Neuronal stem cell (in vitro differentiated cells): ENCODE results near the gene GALNT14.

Source experiments
- DNase-seq: peaks from one replicate; pipeline ENCODE4 v3.0.0-alpha.2; 2013; ENCODE audit warnings: low spot score
- H2AFZ ChIP-seq: one replicate; pipeline ENCODE4 v1.6.1; 2013; ENCODE audit warnings: mild to moderate bottlenecking, low read length, inconsistent platforms
- H2AK5ac ChIP-seq: 2 replicates; pipeline ENCODE4 v1.6.1; 2013; ENCODE audit warnings: low read depth, mild to moderate bottlenecking, inconsistent platforms, low read length, moderate library complexity, mixed read lengths
- H2BK120ac ChIP-seq: 2 replicates; pipeline ENCODE4 v1.6.1; 2013; ENCODE audit warnings: low read depth, mild to moderate bottlenecking, inconsistent platforms, low read length, moderate library complexity, mixed read lengths
- H2BK12ac ChIP-seq: one replicate; pipeline ENCODE4 v1.6.1; 2013; ENCODE audit warnings: low read length, inconsistent platforms
- H2BK15ac ChIP-seq: 2 replicates; pipeline ENCODE4 v1.6.1; 2013; ENCODE audit warnings: mild to moderate bottlenecking, low read length, inconsistent platforms, mixed read lengths
- H2BK5ac ChIP-seq: one replicate; pipeline ENCODE4 v1.6.1; 2013; ENCODE audit warnings: inconsistent platforms, mild to moderate bottlenecking, low read length, moderate library complexity
- H3K14ac ChIP-seq: one replicate; pipeline ENCODE4 v1.6.1; 2013; ENCODE audit warnings: low read length, inconsistent platforms
- H3K18ac ChIP-seq: 2 replicates; pipeline ENCODE4 v1.6.1; 2013; ENCODE audit warnings: low read length, inconsistent platforms
- H3K23ac ChIP-seq: 2 replicates; pipeline ENCODE4 v1.6.1; 2013; ENCODE audit warnings: low read depth, mild to moderate bottlenecking, mixed read lengths, low read length, inconsistent platforms; ENCODE audit not compliant: poor library complexity
- H3K27ac ChIP-seq: replicated peaks from 3 replicates; pipeline ENCODE4 v1.5.1; 2013; ENCODE audit warnings: low read length, inconsistent platforms
- H3K27me3 ChIP-seq, 3 experiments: 2 replicates each; pipeline ENCODE4 v1.6.1; 2013; ENCODE audit warnings: low read length in 3 of 3, mild to moderate bottlenecking in 2 of 3, inconsistent platforms in 1 of 3, low read depth in 1 of 3, mixed read lengths in 1 of 3, moderate library complexity in 1 of 3; ENCODE audit not compliant: control insufficient read depth in 3 of 3, insufficient read depth in 3 of 3
- H3K36me3 ChIP-seq, 2 donors: replicated peaks in 1 of 2; 2 replicates each; pipeline ENCODE4 v1.6.1; 2013; ENCODE audit warnings: low read length in 2 of 2; ENCODE audit not compliant: control insufficient read depth in 2 of 2, insufficient read depth in 2 of 2
- H3K4ac ChIP-seq: 2 replicates; pipeline ENCODE4 v1.6.1; 2013; ENCODE audit warnings: inconsistent platforms, mild to moderate bottlenecking, low read length, moderate library complexity
- H3K4me1 ChIP-seq, 2 donors: 1 replicate in 1 of 2; 2 replicates in 1 of 2; pipeline ENCODE4 v1.6.1; 2013; ENCODE audit warnings: low read length in 2 of 2, low read depth in 1 of 2; ENCODE audit not compliant: control insufficient read depth in 2 of 2, insufficient read depth in 1 of 2
- H3K4me2 ChIP-seq: one replicate; pipeline ENCODE4 v1.6.1; 2013; ENCODE audit warnings: mild to moderate bottlenecking, low read length, inconsistent platforms; ENCODE audit not compliant: insufficient read depth, poor library complexity, severe bottlenecking
- H3K4me3 ChIP-seq, 2 donors: 2 replicates each; pipeline ENCODE4 v1.5.1; 2013; ENCODE audit warnings: low read length in 2 of 2, mild to moderate bottlenecking in 2 of 2, inconsistent platforms in 1 of 2, moderate library complexity in 1 of 2
- H3K79me1 ChIP-seq: one replicate; pipeline ENCODE4 v1.6.1; 2013; ENCODE audit warnings: low read depth, mild to moderate bottlenecking, inconsistent platforms, low read length, moderate library complexity
- H3K9ac ChIP-seq: one replicate; pipeline ENCODE4 v1.6.1; 2013; ENCODE audit warnings: mild to moderate bottlenecking, low read depth, low read length, inconsistent platforms; ENCODE audit not compliant: poor library complexity
- H3K9me3 ChIP-seq, 2 donors: replicated peaks in 1 of 2; 2 replicates each; pipeline versions ENCODE3 to v1.6.1; 2013; ENCODE audit warnings: low read length in 2 of 2, mild to moderate bottlenecking in 2 of 2, inconsistent platforms in 1 of 2, low read depth in 1 of 2, mixed read lengths in 1 of 2, moderate library complexity in 1 of 2; ENCODE audit not compliant: control insufficient read depth in 2 of 2, insufficient read depth in 1 of 2
- H4K8ac ChIP-seq: one replicate; pipeline ENCODE4 v1.6.1; 2013; ENCODE audit warnings: low read depth, mild to moderate bottlenecking, inconsistent platforms, low read length, moderate library complexity
- H4K91ac ChIP-seq: one replicate; pipeline ENCODE4 v1.6.1; 2013; ENCODE audit warnings: low read length, low read depth, mild to moderate bottlenecking, inconsistent platforms; ENCODE audit not compliant: poor library complexity
- WGBS, 2 donors: extraction: QIAGEN DNeasy Blood & Tissue Kit; methylation state at CpG; one replicate each; pipeline ENCODE4 v1.1.7; 2013; ENCODE audit warnings: missing lambda C conversion rate in 2 of 2, mixed read lengths in 1 of 2; ENCODE audit not compliant: insufficient read length in 2 of 2, insufficient replicate concordance in 1 of 2; ENCODE audit errors: extremely low coverage in 2 of 2; 5-methylcytosine and 5-hydroxymethylcytosine counted together

Gene GALNT14

DNA sequence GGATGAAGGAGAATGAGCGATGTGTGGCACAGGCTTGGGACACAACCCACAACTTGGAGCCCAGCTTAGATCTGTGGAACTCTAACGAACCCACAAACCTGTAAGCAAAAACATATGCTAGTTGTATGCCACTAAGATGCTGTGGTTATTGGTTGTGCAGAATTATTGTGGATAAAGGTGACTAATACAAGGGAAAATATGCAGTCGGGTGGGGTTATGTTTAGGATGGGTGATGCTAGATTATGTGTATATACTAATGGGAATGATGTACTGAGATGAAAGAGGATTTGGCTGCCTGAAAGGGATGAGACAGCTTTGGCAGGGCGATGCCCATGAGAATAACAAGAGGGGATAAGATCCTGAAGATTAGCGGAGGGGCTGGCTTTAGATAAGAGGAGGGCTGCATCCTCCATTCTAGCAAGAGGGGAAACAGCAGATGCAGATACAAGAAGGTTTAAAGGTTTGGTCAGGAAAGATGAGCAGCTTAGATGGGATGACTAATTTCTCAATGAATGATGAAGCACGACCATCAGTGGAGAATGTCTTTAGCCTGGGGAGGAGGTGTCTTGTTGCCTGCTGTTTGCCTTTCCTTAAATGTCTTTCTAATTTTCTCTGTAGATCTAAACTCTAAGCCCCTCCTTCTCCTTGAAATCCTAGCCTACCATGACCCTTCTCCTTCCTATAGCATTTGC lies 49.6 kb downstream of the GALNT14 start:
- H2BK120ac ChIP-seq, result no peak overlapping the region
- no peak overlapping the region for H3K18ac ChIP-seq
- no peak overlapping the region for H3K23ac ChIP-seq
- H3K79me1 ChIP-seq, result no peaks in the 10 kb centered on the region
- H3K4ac ChIP-seq, result no peak overlapping the region
- H3K9ac ChIP-seq, result no peak overlapping the region
- H2AFZ ChIP-seq, result no peak overlapping the region
- H3K27me3 ChIP-seq, result peaks cover 0 to 3% (median 0%) of the 10 kb centered on the region in 3 experiments
- H3K4me3 ChIP-seq, result no peak overlapping the region
- no peak overlapping the region for H2BK5ac ChIP-seq
- H2BK12ac ChIP-seq, result no peak overlapping the region
- peaks cover 0 to under 1% of the 10 kb centered on the region in 2 donors for H3K4me1 ChIP-seq
- no peak overlapping the region for H2AK5ac ChIP-seq
- no peak overlapping the region for H2BK15ac ChIP-seq
- no peaks in the 10 kb centered on the region for H3K36me3 ChIP-seq
- H4K8ac ChIP-seq, result no peak overlapping the region
- no peak overlapping the region for H4K91ac ChIP-seq
- H3K4me2 ChIP-seq, result no peak overlapping the region
- no peak overlapping the region for H3K14ac ChIP-seq
- no CpG with 5 or more reads among the region's 6 CpGs for WGBS, 2 donors
- no peaks in the 10 kb centered on the region for H3K9me3 ChIP-seq
- no peak overlapping the region for H3K27ac ChIP-seq
- DNase-seq, result no peak

DNA sequence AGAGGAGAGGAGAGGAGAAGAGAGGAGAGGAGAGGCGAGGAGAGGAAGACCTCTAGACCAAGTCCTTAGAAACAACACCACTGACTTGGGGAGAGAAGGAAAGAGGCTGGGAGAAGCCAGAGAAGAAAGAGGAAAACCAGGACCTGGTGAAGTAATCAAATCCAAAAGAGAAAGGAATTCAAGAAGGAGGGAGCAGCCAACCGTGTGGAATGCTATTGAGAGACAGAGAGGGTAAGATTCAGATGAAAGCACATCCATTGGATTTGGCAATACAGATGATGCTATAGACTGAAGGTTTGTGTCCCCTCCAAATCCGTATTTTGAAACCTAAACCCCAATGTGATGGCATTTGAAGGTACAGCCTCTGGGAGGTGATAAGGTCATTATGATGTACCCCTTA lies 50.7 kb downstream of the GALNT14 start:
- Histone ChIP-seq H2BK5ac (no peak overlapping the region), H3K4me3 (no peak overlapping the region), H3K27me3 (peaks cover 0 to 3% (median 0%) of the 10 kb centered on the region in 3 experiments), H3K4me1 (peaks cover 0 to 2% of the 10 kb centered on the region in 2 donors), H3K36me3 (no peaks in the 10 kb centered on the region), H4K8ac (no peak overlapping the region), H4K91ac (no peak overlapping the region), H3K18ac (no peak overlapping the region), H3K79me1 (no peaks in the 10 kb centered on the region), H3K27ac (no peak overlapping the region), H3K9me3 (no peaks in the 10 kb centered on the region), H3K9ac (no peak overlapping the region), H2AFZ (no peak overlapping the region), H3K4me2 (no peak overlapping the region), H2BK12ac (no peak overlapping the region), H3K4ac (no peak overlapping the region), H2BK15ac (no peak overlapping the region), H2BK120ac (no peak overlapping the region), H2AK5ac (no peak overlapping the region), H3K14ac (no peak overlapping the region), H3K23ac (no peak overlapping the region)
- no CpG with 5 or more reads among the region's 3 CpGs for WGBS, 2 donors
- DNase-seq, result no peak

GRCh38 chr2:31086590-31086989 lies 51.6 kb downstream of the GALNT14 start:
- H3K4me3 ChIP-seq, result no peak overlapping the region
- H3K4me2 ChIP-seq, result no peak overlapping the region
- H2AK5ac ChIP-seq, result no peak overlapping the region
- DNase-seq, result no peak
- H2BK15ac ChIP-seq, result no peak overlapping the region
- no peak overlapping the region for H3K18ac ChIP-seq
- H3K27me3 ChIP-seq, result peaks cover 0 to 3% (median 0%) of the 10 kb centered on the region in 3 experiments
- peaks cover 0 to 2% of the 10 kb centered on the region in 2 donors for H3K4me1 ChIP-seq
- no peak overlapping the region for H2BK5ac ChIP-seq
- H4K91ac ChIP-seq, result no peak overlapping the region
- no peak overlapping the region for H3K27ac ChIP-seq
- H3K79me1 ChIP-seq, result no peaks in the 10 kb centered on the region
- no peak overlapping the region for H3K14ac ChIP-seq
- no peak overlapping the region for H4K8ac ChIP-seq
- H3K23ac ChIP-seq, result no peak overlapping the region
- no peak overlapping the region for H2BK12ac ChIP-seq
- no peak overlapping the region for H3K9ac ChIP-seq
- no peaks in the 10 kb centered on the region for H3K9me3 ChIP-seq
- no peak overlapping the region for H3K4ac ChIP-seq
- H2AFZ ChIP-seq, result no peak overlapping the region
- H2BK120ac ChIP-seq, result no peak overlapping the region
- WGBS, 2 donors, result no CpG with 5 or more reads among the region's 4 CpGs
- no peaks in the 10 kb centered on the region for H3K36me3 ChIP-seq

GRCh38 chr2:31083234-31083993 lies 54.8 kb downstream of the GALNT14 start:
- Histone ChIP-seq H3K4me3 (no peak overlapping the region), H3K9ac (no peak overlapping the region), H3K9me3 (no peaks in the 10 kb centered on the region), H2BK15ac (no peak overlapping the region), H3K27me3 (peaks cover 0 to 3% (median 0%) of the 10 kb centered on the region in 3 experiments), H3K27ac (no peak overlapping the region), H3K14ac (no peak overlapping the region), H2AK5ac (no peak overlapping the region), H3K4me2 (no peak overlapping the region), H3K4ac (no peak overlapping the region), H3K36me3 (no peaks in the 10 kb centered on the region), H2AFZ (no peak overlapping the region), H3K4me1 (peaks cover 0 to 2% of the 10 kb centered on the region in 2 donors), H2BK120ac (no peak overlapping the region), H2BK12ac (no peak overlapping the region), H3K23ac (no peak overlapping the region), H2BK5ac (no peak overlapping the region), H4K91ac (no peak overlapping the region), H3K79me1 (no peaks in the 10 kb centered on the region), H3K18ac (no peak overlapping the region), H4K8ac (no peak overlapping the region)
- no CpG with 5 or more reads among the region's 13 CpGs for WGBS, 2 donors
- no peak for DNase-seq
